Mesothelial cell of epicardium (in vitro differentiated cells): ENCODE data around the gene IFNG-AS1. TPM values are rescaled to one million over a fixed set of nuclear protein-coding genes. Genes with fewer than 3 reads are reported as not detected.
A peak's percentile ranks its signal among the peaks of the same experiment; 100 is the strongest.

Experiments used
- DNase-seq, 2 experiments: peaks; one replicate each; pipeline ENCODE4 v3.0.0; 2021; ENCODE audit warnings: low spot score in 2 of 2; ENCODE audit not compliant: unreplicated experiment in 2 of 2
- H3K27ac Mint-ChIP-seq: 2 replicates; pipeline ENCODE4 v1.8.0; 2021; ENCODE audit warnings: mixed read lengths
- H3K27me3 Mint-ChIP-seq: 2 replicates; pipeline ENCODE4 v1.8.0; 2021; ENCODE audit warnings: low read depth, mixed read lengths
- H3K36me3 Mint-ChIP-seq: 2 replicates; pipeline ENCODE4 v1.8.0; 2021; ENCODE audit warnings: mixed read lengths
- H3K4me1 Mint-ChIP-seq: 2 replicates; pipeline ENCODE4 v1.8.0; 2021; ENCODE audit warnings: mixed read lengths
- H3K4me3 Mint-ChIP-seq: 2 replicates; pipeline ENCODE4 v1.8.0; 2021; ENCODE audit warnings: mild to moderate bottlenecking, moderate library complexity, mixed read lengths
- H3K9me3 Mint-ChIP-seq: 2 replicates; pipeline ENCODE4 v1.8.0; 2021; ENCODE audit warnings: mixed read lengths
- CTCF ChIP-seq: fragments of 200-600 bp; sonication (generic); IDR thresholded peaks from one replicate; pipeline ENCODE4 v1.5.0; 2021; ENCODE audit warnings: antibody characterized with exemption; ENCODE audit not compliant: unreplicated experiment
- total RNA-seq: library from RNA; stranded (reverse); gene quantifications from 3 replicates; pipeline ENCODE4 v1.2.1, GENCODE V29; 2021

IFNG-AS1 gene
- total RNA-seq = not detected in 3 replicates

- Mint-ChIP-seq H3K4me1 (no peaks in the 10 kb centered on the region), H3K9me3 (no peaks in the 10 kb centered on the region), H3K4me3 (no peak within 1 kb of the TSS), H3K27me3 (peaks cover 18% of the 10 kb centered on the region), H3K36me3 (no peaks in the 10 kb centered on the region), H3K27ac (no peak within 1 kb of the TSS)
- TF ChIP-seq CTCF = no peak
- no peak for DNase-seq
These were observed at the start of gene IFNG-AS1 for GRCh38 chr12:67989184-67989920. IFNG-AS1 (plus strand) TSS chr12:67989447.

GRCh38 chr12:67939611-67940010, 49.6 kb upstream of the IFNG-AS1 start:
- no peaks in the 10 kb centered on the region for H3K27me3 Mint-ChIP-seq
- peaks cover 29% of the 10 kb centered on the region for H3K4me1 Mint-ChIP-seq
- no peak overlapping the region for H3K27ac Mint-ChIP-seq
- no peak for DNase-seq
- H3K36me3 Mint-ChIP-seq = no peaks in the 10 kb centered on the region
- TF ChIP-seq CTCF = no peak
- no peaks in the 10 kb centered on the region for H3K9me3 Mint-ChIP-seq
- H3K4me3 Mint-ChIP-seq = no peak overlapping the region

- no peak overlapping the region for H3K4me3 Mint-ChIP-seq
- H3K4me1 Mint-ChIP-seq = peaks cover 29% of the 10 kb centered on the region
- no peaks in the 10 kb centered on the region for H3K36me3 Mint-ChIP-seq
- H3K27ac Mint-ChIP-seq = peak overlapping the region; percentile 10
- TF ChIP-seq CTCF = no peak
- no peak for DNase-seq
- H3K27me3 Mint-ChIP-seq = peaks cover 4% of the 10 kb centered on the region
- no peaks in the 10 kb centered on the region for H3K9me3 Mint-ChIP-seq
These were observed 48.4 kb upstream of the IFNG-AS1 start for GRCh38 chr12:67940780-67941243.

- H3K27ac Mint-ChIP-seq = no peak overlapping the region
- no peak for TF ChIP-seq CTCF
- peaks cover 9% of the 10 kb centered on the region for H3K27me3 Mint-ChIP-seq
- no peak for DNase-seq
- H3K4me3 Mint-ChIP-seq = no peak overlapping the region
- no peaks in the 10 kb centered on the region for H3K9me3 Mint-ChIP-seq
- peaks cover 29% of the 10 kb centered on the region for H3K4me1 Mint-ChIP-seq
- H3K36me3 Mint-ChIP-seq = no peaks in the 10 kb centered on the region
These were observed 46.5 kb upstream of the IFNG-AS1 start for GRCh38 chr12:67942724-67943123.

GRCh38 chr12:67943141-67943892, 45.9 kb upstream of the IFNG-AS1 start:
- H3K4me1 Mint-ChIP-seq = peaks cover 29% of the 10 kb centered on the region
- H3K4me3 Mint-ChIP-seq = no peak overlapping the region
- peaks cover 9% of the 10 kb centered on the region for H3K27me3 Mint-ChIP-seq
- H3K27ac Mint-ChIP-seq = no peak overlapping the region
- H3K36me3 Mint-ChIP-seq = no peaks in the 10 kb centered on the region
- TF ChIP-seq CTCF = peak; percentile 81
- no peaks in the 10 kb centered on the region for H3K9me3 Mint-ChIP-seq
- peak in 1 of 2 experiments; percentile 54 for DNase-seq
